Caki2 (cell line): ENCODE data around the gene SRM. TPM values are rescaled to one million over a fixed set of nuclear protein-coding genes. Genes with fewer than 3 reads are reported as not detected.
"Not testable (repeated sequence)": the region's sequence is repeated elsewhere in the genome, so short reads cannot be mapped to it uniquely, and the experiment has no call there.

Experiments used
- DNase-seq: peaks from one replicate; pipeline ENCODE4 v3.0.0-alpha.2; 2015; ENCODE audit warnings: low read depth
- in situ Hi-C: cut with HindIII; loops from 2 replicates; pipeline ENCODE4 v1.10.0; 2016; ENCODE audit warnings: low sequenced_read_pairs, low pct_unique_long_range_greater_than_20kb, mixed read lengths
- total RNA-seq: library from RNA; depleted of rRNA; stranded (reverse); fragments of >200 nt; shearing (Covaris generic); gene quantifications from 2 replicates; pipeline ENCODE4 v1.2.3, GENCODE V29; 2014; ENCODE audit warnings: low replicate concordance; rRNA removed

SRM gene
- total RNA-seq = 21.0 and 34.3 TPM in 2 replicates

GRCh38 chr1:11059968-11060830 lies at the start of gene SRM:
TSS of gene SRM (minus strand) at chr1:11060018. CDS start at chr1:11059943, 75 bp downstream.
- in situ Hi-C loops = no loop called here
- DNase-seq = peak; percentile 86

GRCh38 chr1:11109047-11109760 lies 49.4 kb upstream of the SRM start:
- DNase-seq = no peak
- in situ Hi-C loops = no loop called here

GRCh38 chr1:11107599-11107998 lies 47.8 kb upstream of the SRM start:
- in situ Hi-C loops = no loop called here

GRCh38 chr1:11105586-11105985 lies 45.8 kb upstream of the SRM start:
- in situ Hi-C loops = no loop called here
- no peak for DNase-seq

More at GRCh38 chr1:11107599-11107998, 47.8 kb upstream of the SRM start:
- no peak for DNase-seq

GRCh38 chr1:11101347-11101746 lies 41.5 kb upstream of the SRM start:
- in situ Hi-C loops = no loop called here

GRCh38 chr1:11100806-11101205 lies 41.0 kb upstream of the SRM start:
- DNase-seq, in situ Hi-C loops: not testable (repeated sequence)

More at GRCh38 chr1:11101347-11101746, 41.5 kb upstream of the SRM start:
- no peak for DNase-seq

GRCh38 chr1:11100149-11100493 lies 40.3 kb upstream of the SRM start:
- DNase-seq = no peak
- in situ Hi-C loops = no loop called here

- in situ Hi-C loops = no loop called here
- DNase-seq = peak; percentile 80
Measured at GRCh38 chr1:11099310-11100148, 39.7 kb upstream of the SRM start, which contains the start of gene EXOSC10. TSS of gene EXOSC10 (minus strand) at chr1:11099869. CDS start at chr1:11099831, 38 bp downstream.

- DNase-seq = no peak
- in situ Hi-C loops = no loop called here
Measured at GRCh38 chr1:11098931-11099309, 39.1 kb upstream of the SRM start.

- DNase-seq, in situ Hi-C loops: not testable (repeated sequence)
Measured at GRCh38 chr1:11083784-11084183, 24.0 kb upstream of the SRM start.

GRCh38 chr1:11080931-11081330 lies 21.1 kb upstream of the SRM start:
- no peak for DNase-seq
- in situ Hi-C loops = no loop called here

- no peak for DNase-seq
- in situ Hi-C loops = no loop called here
Measured at GRCh38 chr1:11078631-11079030, 18.8 kb upstream of the SRM start.

- in situ Hi-C loops, DNase-seq: not testable (repeated sequence)
Measured at GRCh38 chr1:11073398-11073797, 13.6 kb upstream of the SRM start.

GRCh38 chr1:11072216-11072917 lies 12.5 kb upstream of the SRM start:
- no peak for DNase-seq
- in situ Hi-C loops = no loop called here

GRCh38 chr1:11071463-11072215 lies 11.8 kb upstream of the SRM start:
- in situ Hi-C loops = no loop called here
- no peak for DNase-seq

GRCh38 chr1:11070876-11071275 lies 11.1 kb upstream of the SRM start:
- in situ Hi-C loops = no loop called here
- DNase-seq = no peak
